SIG-M5 treated with dmso at 0.1 percent for 504 hours (cell line): Measurements from ENCODE around the gene RAMP3.
A peak's percentile ranks its signal among the peaks of the same experiment; 100 is the strongest.

Experiments used
- DNase-seq: peaks from one replicate; lab custom pipeline; 2025; ENCODE audit not compliant: unreplicated experiment; lab: John Stamatoyannopoulos, UW

Gene RAMP3

DNA sequence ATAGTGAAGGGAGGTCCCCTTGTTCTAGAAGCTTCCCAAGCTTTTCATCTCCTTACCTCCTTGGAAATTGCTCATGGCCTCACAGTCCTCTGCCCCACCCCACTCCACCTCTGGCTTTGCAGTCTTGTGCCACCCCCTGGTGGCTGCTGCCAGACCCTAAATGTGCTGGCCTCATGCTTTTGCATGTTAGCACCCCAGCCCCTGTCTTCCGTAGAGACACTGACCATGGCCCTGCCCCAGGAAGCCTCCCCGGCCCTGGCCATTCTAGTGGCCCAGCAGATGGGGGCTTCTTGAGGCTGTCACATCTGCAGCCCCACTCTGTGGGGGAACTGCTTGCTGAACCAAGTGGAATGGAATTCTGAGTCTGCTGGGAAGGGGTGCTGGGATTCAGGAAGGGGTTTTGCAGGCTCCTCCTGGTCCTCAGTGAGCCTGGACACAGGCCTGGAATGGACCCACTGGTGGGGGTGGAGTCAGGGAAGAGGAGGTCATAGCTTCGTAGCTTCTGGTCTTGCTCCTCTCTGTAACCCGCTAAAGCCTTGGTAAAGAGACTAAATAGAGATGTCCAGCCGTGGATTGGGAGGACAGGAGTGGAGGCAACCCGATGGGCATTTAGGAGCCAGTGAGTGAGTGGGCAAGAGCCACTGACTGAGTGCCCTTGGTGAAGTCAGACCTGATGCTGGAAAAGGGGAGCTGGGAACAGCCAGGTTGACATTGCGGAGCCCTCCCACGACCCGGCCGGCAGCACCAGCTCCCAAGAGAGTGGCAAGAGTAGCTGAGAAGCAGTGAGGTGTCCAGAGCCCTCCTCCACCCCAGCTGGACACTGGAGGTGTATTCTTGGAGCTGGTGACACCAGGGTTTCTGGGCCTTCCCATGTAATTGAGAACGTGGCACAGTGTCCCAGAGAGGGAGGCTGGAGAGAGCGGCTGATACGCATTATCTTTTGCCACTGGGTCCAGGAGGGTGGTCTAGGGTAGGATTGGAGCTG is 20.9 kb downstream of the RAMP3 start:
- peak; percentile 16 for DNase-seq

DNA sequence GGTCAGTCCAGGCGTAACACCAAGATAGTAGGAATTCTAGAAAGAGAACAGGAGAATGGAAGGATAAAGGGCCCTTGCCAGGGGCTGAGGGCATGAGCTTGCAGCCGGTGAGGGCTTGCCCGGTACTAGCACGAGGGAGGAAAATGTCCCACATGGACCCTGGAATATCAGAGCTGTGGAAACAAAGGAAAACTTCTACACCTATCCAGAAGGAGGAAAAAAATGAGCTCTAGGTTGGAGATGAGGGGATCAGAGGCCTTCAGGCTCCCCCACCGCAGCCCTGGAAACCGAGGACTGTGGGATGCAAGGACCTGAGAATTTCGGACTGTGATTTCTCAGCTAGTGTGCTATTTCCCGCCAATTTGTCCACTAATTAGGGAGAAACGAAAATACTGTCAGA is 22.1 kb downstream of the RAMP3 start:
- no peak for DNase-seq

DNA sequence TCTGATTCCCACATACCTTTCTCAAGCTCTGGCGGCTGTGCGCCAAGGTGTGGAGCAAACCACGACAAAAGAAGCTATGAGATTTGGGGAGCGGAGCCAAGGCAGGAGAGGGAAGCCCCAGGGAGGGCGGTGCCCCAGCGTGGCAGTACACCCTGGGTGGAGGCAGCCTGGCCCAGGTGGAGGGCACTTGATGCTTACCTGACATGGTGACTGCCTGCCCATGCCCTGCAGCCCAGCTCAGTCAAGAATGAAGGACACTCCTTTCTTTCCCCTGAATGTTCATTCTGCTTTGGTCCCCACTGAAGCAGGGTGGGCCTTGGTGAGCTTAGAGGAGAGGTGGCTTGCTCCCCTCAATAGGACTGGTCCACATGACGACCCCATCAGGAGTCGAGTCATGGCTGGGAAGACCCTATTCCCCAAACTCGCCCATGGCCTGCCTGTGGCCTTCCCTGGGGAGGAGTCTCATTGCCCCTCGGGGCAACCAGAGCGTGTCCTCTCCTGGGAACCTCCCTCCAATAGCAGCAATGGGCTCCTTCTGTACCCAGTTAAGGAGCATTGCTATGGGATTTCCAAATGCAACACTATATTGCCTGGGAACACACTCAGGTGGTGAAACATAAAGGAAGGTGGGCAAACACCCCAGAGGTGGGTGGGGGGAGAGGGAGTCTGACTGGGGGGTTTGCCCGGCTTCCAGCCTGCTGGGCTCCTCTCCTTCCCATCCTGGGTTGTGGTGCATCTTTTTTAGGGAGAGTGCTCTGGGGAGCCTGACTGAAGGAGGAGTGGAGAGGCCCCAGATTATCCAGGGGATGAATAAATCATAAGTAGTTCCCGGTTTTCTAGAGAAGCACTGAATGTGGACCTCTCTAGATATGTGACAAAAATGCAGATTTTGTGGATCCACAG is 22.7 kb downstream of the RAMP3 start:
- no peak for DNase-seq

DNA sequence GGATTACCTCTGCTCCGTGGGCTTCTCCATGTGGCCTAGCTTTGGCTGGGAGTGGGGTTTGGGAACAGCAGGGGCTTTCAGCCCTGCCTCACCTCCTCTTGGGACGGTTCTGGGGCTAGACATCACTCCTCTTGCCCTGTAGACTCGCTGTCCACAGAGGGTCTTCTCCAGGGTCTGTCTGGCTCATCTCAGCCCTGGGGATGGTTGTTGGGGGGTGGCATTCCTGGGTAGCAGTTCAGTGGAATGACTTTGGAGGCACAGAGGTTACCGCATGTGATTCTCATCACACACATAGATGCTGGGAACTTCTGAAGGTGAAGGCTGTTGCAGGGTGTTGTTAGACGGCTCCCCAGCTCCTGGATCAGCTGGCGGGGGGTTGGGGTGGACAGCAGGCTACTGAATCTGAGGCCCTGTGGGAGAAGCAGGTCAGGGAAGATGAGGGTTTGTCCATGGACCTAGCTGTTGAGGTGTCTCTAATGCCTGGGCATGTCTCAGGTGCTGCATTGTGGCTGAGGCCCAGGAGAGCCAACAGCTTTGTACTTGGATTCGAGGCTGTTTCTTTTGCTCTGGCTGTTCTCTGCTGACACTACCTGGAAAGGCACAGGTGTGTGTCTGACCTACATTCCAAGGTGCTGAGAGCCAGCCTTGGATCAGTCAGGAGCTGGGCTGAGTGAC is 23.8 kb downstream of the RAMP3 start:
- no peak for DNase-seq

DNA sequence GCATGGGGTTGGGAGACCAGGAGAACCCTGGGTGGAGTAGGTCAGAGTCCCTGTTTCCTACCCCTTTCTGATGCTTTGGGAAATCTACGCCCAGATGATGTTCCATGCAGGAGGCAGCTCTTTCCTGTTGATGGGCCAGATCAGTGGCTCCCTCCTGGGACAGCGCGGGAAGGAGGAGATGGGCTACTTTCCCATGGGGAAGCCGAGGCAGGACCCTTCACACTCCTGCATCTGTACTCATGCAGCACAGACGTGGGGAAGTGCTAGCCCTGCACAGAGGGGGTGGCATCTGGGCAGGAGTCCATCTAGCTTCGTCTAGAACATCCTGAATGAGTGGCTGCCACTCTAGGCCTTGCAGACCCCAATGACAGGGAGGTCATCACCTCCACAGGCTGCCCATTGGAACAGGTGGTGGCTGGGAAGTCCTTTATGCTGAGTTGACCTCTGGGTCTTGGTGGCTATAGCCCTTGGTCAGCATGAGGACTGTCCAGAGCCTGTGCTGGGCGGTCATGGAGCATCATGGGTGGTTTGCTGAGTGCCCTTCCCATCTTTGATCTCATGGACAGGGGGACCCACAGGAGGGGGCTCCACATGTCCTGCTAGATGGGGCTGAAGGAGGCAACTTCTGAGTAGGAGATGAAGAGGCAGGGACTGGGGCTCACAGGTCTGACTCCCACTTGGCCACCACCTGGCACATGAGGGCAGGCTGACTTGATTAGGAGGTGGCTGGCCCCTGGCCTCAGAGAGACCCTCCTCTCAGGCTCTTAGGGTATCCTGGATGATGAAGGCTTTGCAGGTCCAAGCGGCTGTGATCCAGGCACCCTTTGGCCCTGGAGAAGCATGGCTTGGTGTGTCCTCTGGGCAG is 24.6 kb downstream of the RAMP3 start:
- DNase-seq, result no peak

DNA sequence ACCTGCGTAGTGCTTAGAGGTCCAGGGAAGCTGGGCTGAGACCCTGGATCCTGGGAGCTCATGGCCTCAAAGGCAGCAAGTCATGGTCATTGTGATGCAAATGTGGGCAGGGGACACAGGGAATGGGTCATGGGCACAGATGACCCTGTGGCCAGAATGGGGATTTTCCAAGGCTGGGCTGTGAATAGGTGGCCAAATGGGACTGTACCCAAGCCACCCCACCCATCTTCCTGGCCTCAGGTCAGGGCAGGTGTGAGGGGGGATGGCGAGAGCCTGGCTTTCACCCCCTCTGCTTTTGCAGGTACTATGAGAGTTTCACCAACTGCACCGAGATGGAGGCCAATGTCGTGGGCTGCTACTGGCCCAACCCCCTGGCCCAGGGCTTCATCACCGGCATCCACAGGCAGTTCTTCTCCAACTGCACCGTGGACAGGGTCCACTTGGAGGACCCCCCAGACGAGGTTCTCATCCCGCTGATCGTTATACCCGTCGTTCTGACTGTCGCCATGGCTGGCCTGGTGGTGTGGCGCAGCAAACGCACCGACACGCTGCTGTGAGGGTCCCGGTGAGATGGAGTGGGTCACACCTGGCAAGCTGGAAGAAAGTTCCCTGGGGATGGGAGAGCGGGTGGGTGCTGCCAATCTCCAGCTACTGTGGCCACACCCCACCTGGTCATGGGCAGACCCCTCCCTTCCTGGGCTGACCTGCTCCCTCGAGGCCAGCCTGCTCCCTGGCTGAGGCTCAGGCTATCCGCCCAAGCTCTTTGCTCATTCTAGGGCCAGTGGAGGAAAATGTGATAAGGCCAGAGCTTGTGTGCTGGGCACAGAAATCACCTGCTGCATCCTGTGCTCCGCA is 25.5 kb downstream of the RAMP3 start:
- no peak for DNase-seq

DNA sequence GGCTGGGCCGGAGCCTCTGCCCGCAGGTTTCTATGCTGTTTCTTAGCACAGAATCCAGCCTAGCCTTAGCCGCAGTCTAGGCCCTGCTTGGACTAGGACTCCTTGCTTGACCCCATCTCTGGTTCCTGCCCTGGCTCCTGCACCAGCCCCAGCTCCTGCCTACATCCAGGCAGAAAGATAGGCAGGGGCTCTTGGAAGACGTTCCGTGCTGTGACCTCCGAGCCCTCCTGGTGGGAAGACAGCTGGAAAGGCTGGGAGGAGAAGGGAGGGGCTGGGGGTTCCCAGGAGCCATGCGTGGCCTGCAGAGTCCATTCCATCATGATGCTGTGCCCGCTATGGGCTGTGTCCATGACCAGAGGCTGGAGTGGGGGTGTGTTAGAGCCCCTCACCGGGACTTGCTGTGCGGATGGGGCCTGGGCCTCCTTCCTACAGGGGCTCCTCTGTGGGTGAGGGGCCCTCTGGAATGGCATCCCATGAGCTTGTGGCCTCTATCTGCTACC is 26.2 kb downstream of the RAMP3 start:
- no peak for DNase-seq

DNA sequence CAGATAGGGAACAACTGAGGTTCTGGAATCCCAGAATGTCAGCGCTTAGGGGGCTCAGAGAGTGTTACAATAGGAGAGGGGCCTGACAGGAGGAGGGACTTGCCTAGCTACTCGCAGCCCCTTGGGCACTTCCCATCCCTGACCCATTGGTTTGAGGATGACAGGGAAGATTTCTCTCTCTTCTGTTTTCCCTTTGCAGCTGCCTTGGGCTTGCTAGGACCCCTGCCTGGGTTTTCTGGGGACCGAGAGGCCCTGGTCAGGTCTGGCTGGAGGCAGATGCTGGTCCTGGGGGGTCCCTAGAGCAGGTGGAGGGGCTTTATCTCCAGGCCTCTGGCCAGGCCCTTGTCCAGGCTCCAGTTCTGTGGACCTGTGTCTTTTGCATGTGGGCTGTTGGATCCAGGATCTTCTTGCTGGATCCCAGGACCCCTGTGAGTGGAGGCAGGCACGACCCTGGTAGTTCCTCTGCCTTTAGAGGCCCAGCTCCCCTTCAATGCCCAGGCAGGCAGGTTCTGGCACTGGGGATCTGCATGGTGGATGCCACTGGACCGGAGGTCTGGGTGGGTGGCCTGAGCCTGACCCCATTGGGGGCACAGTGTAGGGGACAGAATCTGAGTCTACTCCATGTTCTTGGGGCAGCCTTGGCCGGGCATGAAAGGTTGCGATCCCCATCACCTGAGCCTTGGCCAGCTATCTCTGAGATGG is 26.9 kb downstream of the RAMP3 start:
- DNase-seq, result no peak

DNA sequence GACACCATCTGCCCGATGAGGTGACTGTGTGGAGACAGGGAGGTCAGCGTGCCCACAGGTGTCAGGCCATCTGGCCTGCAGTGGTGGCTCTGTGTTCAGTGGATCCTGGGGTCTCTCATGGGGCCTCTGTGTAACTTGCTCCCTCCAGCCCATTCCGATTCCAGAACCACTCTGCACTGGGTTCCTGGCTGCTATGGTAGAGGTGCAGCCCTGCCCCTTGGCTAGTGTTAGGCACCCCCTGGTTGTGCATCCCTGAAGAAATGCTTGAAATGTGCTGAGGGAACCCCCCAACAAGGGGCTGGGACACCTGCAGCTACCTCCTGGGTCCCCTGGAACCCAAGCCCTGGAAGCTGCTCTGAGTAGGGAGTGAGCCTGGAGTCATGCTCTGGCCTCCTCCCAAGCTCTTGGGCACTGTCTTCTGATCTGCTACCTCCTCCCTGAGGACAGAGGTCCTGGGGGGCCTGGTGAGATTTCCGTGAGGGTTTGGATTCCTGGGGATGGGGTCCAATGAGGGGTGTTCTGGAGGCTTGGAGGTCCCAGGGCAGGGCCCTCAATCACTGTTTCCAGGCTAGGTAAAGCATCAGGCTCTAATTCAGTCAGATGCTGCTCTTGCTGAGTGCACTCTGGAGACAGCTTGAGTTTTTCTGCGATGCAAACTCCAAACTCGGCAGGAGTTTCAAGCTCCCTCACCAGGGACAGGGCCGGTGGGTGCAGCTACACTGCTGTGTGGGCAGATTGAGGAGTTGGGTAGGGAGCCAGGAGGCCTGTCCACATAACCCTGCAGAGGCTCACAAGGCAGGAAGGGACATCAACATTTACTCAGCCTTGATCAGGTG is 27.7 kb downstream of the RAMP3 start:
- DNase-seq, result no peak

DNA sequence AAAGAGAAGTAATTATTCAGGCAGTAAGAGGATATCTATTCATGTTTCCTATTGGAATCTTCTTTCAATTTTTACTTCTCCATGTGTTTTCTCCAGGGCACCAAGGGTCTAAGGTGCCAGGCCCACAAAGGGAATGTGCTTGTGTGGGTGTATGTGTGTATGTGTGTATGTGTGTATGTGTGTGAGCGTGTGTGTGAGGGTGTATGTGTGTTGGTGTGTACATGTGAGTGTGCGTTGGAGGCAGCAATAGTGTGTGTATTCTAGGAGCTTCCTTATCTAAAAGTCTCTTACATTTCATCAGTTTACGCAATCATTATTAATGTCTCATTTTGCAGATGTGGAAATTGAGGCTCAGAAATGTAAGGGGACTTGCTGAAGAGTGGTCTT is 28.3 kb downstream of the RAMP3 start:
- no peak for DNase-seq

DNA sequence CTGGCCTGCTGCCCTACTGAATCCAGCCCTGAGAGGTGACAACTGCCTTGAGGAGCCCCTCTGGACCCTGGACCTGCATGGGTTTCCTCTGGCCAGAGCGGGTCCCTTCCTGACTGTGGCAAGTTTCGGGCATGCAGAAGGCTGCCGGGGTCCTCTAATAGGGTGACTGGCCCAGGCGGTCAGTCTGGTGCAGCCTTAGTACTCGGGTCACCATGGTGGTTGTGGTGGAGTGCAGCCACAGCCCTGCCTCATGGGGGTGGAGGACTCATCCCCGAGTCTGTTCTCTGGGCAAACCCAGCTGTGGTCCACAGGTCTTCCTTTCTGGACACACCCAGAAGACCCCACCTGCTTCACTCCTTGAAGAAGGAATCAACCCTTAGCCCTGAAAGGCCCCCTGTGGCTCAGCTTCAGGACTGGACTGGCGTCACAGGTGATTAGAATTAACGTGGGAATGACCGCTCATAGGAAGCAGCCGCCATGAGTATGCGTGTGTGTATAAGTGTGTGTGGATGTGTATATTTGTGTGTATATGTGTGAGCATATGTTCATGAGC is 28.7 kb downstream of the RAMP3 start:
- DNase-seq, result no peak

DNA sequence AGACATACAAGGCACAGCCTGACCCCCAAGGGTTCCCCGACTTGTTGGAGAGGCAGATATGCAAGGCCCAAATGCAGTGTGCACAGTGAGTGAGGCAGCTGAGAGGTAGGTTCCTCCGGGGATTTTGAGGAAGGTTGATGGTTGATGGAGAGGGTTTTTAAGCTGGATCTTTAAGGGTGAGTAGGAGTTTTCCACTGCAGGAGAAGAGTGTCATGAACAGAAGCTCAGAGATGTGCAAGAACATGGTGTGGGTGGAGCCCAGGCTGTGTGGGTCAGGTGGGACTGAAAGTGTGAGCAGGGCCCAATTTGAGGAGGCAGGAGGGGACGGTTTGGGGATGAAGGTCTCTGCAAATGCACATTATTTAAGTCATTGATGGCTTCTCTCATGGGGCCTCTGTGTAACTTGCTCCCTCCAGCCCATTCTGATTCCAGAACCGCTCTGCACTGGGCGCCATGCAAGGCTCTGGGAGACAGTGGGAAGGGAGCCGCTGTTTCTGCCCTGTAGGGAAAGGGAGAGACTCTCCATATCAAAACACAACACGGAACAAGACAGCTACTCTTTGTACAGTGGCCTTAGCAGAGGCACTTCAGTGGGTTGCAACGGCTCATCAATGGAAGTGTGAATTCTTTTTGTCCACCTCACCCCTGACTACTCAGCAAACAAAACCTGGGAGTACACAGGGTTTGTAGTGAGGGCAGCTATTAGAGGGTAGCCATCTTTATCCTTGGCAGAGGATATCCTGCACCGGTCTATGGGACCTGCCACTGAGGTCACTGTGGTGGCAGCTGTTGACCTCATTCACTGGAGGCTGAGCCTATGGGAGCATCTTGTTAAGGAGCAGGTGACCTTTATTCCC is 29.7 kb downstream of the RAMP3 start:
- no peak for DNase-seq

DNA sequence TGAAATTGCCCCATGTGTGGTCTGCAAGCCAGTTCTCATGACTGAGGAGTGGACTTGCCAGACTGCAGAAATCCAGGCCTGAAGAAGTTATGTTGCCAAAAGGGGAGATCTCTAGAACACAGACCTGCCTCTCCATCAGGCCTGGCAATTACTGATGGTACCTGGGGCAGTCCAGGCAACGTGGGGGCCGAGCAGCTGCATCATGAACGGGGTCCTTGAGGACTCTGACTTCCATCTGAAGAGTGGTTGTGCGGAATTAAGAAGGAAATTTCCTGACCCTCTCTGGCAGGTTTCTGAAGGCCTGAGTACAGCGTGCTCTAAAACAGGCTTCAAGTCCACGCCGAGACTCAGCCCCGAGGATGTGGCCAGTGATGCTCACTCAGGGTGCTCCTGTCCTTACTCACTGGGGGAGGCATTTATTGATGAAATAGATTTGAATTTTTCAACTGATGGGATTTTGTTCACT is 30.4 kb downstream of the RAMP3 start:
- DNase-seq, result no peak

DNA sequence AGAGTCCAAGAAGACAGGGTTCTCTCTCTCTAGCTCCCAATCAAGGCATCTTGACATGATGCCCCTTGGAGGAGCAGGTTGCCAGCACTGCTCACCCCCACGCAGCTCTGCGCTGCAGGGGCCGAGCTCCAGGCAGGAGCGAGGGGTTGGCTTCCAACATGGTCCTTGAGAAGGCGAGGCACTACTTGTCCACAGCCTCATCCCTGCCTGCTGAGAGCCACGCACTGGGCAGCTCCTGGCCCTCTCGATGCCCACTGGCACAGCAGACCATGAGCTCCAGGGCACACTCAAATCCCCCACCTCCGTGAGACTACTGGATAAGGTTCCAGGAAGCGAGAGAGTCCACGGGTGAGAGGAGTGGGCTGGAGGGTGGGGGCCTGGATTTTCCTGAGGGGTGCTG is 31.1 kb downstream of the RAMP3 start:
- no peak for DNase-seq

DNA sequence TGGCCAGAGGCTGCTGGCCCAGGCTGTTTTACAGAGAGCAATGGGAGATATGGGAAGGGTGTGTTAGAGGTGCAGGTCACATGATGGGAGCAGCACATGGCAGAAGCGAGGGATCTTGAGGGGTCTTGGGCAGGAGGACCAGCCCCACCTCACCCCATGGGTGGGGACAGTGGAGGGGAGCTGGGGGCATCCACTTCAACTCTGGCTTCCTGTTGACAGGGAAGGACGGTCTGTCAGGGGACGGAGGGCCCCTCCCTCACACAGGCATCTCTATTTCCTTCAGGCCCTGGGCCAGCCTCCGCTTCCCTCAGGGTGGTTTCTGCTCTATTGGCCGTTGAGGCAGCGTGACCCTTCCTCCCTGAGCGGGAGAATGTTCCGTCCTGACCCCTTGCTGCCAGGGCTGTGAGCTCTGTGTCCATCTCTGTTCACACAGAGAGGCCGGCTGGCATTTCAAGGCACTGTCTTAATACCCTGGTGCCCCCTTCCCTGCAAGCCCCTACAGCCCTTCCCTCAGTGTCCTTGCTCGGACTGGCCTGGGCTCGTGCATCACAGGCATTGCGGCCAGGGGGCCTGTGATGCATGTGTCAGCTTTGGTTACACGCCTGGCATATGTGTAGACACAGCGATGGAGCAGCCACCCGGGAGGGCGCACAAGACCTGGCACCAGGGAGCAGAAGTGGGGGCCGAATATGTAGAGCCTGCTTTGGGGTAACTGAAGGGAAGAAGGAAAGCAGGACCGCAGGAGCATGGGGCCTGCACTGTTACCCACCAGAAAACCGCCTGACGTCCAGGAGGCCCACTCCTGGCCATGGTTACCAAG is 31.8 kb downstream of the RAMP3 start:
- no peak for DNase-seq
